DMS153 treated with DMSO at 0.1 percent for 48 hours (cell line): ENCODE data around the gene CCR3.
"Not testable (repeated sequence)": the region's sequence is repeated elsewhere in the genome, so short reads cannot be mapped to it uniquely, and the experiment has no call there.

Experiments used
- DNase-seq: peaks from one replicate; lab custom pipeline; 2025; ENCODE audit not compliant: unreplicated experiment; lab: John Stamatoyannopoulos, UW

CCR3 gene

GRCh38 chr3:46242120-46242519 is at the start of gene CCR3:
Gene CCR3, plus strand, starts transcription at chr3:46242460. Its CDS starts 22,699 bp downstream, at chr3:46265159.
- DNase-seq, result no peak

- no peak for DNase-seq
Measured at GRCh38 chr3:46192939-46193338, 49.3 kb upstream of the CCR3 start.

- no peak for DNase-seq
Measured at GRCh38 chr3:46193436-46193835, 48.8 kb upstream of the CCR3 start.

- no peak for DNase-seq
Measured at GRCh38 chr3:46194868-46195553, 47.2 kb upstream of the CCR3 start.

- no peak for DNase-seq
Measured at GRCh38 chr3:46196261-46196957, 45.9 kb upstream of the CCR3 start.

- DNase-seq, result no peak
Measured at GRCh38 chr3:46200211-46200610, 42.0 kb upstream of the CCR3 start.

GRCh38 chr3:46200790-46201189 is 41.5 kb upstream of the CCR3 start:
- DNase-seq, result no peak

GRCh38 chr3:46202535-46202934 is 39.7 kb upstream of the CCR3 start:
- DNase-seq, result no peak

- no peak for DNase-seq
Measured at GRCh38 chr3:46203681-46204080, 38.6 kb upstream of the CCR3 start.

- DNase-seq, result no peak
Measured at GRCh38 chr3:46205286-46205960, 36.8 kb upstream of the CCR3 start.

- no peak for DNase-seq
Measured at GRCh38 chr3:46206282-46207015, 35.8 kb upstream of the CCR3 start.

- DNase-seq, result not testable (repeated sequence)
Measured at GRCh38 chr3:46207514-46207913, 34.7 kb upstream of the CCR3 start.

- no peak for DNase-seq
Measured at GRCh38 chr3:46208167-46208704, 34.0 kb upstream of the CCR3 start, which contains the start of gene CCR1. Gene CCR1, minus strand, starts transcription at chr3:46208313. Its CDS starts 4,000 bp downstream, at chr3:46204313.

- no peak for DNase-seq
Measured at GRCh38 chr3:46209053-46209452, 33.2 kb upstream of the CCR3 start.

- DNase-seq, result no peak
Measured at GRCh38 chr3:46209746-46210470, 32.4 kb upstream of the CCR3 start.

GRCh38 chr3:46212101-46212500 is 30.2 kb upstream of the CCR3 start:
- no peak for DNase-seq

GRCh38 chr3:46213201-46213600 is 29.1 kb upstream of the CCR3 start:
- DNase-seq, result no peak

- peak; percentile 1 for DNase-seq
Measured at GRCh38 chr3:46214751-46215352, 27.4 kb upstream of the CCR3 start.

- DNase-seq, result no peak
Measured at GRCh38 chr3:46215810-46216414, 26.3 kb upstream of the CCR3 start.
